ENCODE results near the gene NDST4.

- TF ChIP-seq CTCF (IDR thresholded peaks at IDR 0.05) = no peak
- TF ChIP-seq POLR2A (IDR thresholded peaks at IDR 0.05) = no peak
Observed at GRCh38 chr4:115158296-115158695, 44.9 kb upstream of the NDST4 start.

All from thyroid gland (tissue), 4 donors.